Vagina (tissue), 2 donors: ENCODE results near the gene SNX6. TPM values are rescaled to one million over a fixed set of nuclear protein-coding genes. Genes with fewer than 3 reads are reported as not detected.

ENCODE experiments used
- DNase-seq, 2 donors: peaks; one replicate each; pipeline ENCODE4 v3.0.0-alpha.2; 2017; ENCODE audit errors: extremely low spot score in 2 of 2
- H3K27ac ChIP-seq: fragments of 200-600 bp; sonication (generic); one replicate; pipeline ENCODE4 v1.5.1; 2019
- H3K27me3 ChIP-seq: fragments of 200-600 bp; sonication (generic); one replicate; pipeline ENCODE4 v1.5.1; 2019
- H3K36me3 ChIP-seq, 2 donors: fragments of 200-600 bp; sonication (generic); one replicate each; pipeline ENCODE4 v1.5.1; 2017 to 2019
- H3K4me1 ChIP-seq: fragments of 200-600 bp; sonication (generic); one replicate; pipeline ENCODE4 v1.5.1; 2019
- H3K4me3 ChIP-seq, 2 donors: fragments of 200-600 bp; sonication (generic); 1 replicate in 1 of 2; 2 replicates in 1 of 2; pipeline ENCODE4 v1.5.1; 2016 to 2019
- H3K9me3 ChIP-seq: fragments of 200-600 bp; sonication (generic); one replicate; pipeline ENCODE4 v1.5.1; 2019
- CTCF ChIP-seq, 3 experiments: fragments of 450-650 bp in 2 of 3; fragments of 200-600 bp in 1 of 3; sonication (generic) in 1 of 3; IDR thresholded peaks; one replicate each; pipeline ENCODE4 v1.5.1; 2017 to 2019; ENCODE audit warnings: antibody characterized with exemption in 3 of 3, mild to moderate bottlenecking in 2 of 3, moderate library complexity in 2 of 3
- POLR2A ChIP-seq, 2 donors: fragments of 450-650 bp; IDR thresholded peaks; one replicate each; pipeline ENCODE4 v1.6.1; 2017; ENCODE audit warnings: antibody characterized with exemption in 2 of 2, mild to moderate bottlenecking in 2 of 2, moderate library complexity in 2 of 2
- POLR2AphosphoS5 ChIP-seq, 2 donors: sonication (generic); formaldehyde crosslinking; IDR thresholded peaks; one replicate each; pipeline ENCODE4 v1.9.0; 2017; ENCODE audit warnings: antibody characterized with exemption in 2 of 2, mild to moderate bottlenecking in 2 of 2, low read depth in 1 of 2; ENCODE audit not compliant: insufficient read depth in 1 of 2
- intact Hi-C: fragments of 100-400 bp; cut with DNase I; formaldehyde crosslinking; loops from one replicate; pipeline ENCODE4 v1.15.1; 2023
- total RNA-seq: library from RNA; depleted of rRNA; stranded (reverse); fragments of >200 nt; gene quantifications from one replicate; pipeline ENCODE4 v1.2.3, GENCODE V29; 2016

SNX6 gene
- total RNA-seq, result 46.4 TPM

- Histone ChIP-seq H3K27me3 (no peaks in the 10 kb centered on the region), H3K27ac (peak within 1 kb of the TSS; percentile 98), H3K4me3 (peak within 1 kb of the TSS; percentile 92 to 97), H3K4me1 (peaks cover 26% of the 10 kb centered on the region), H3K9me3 (no peaks in the 10 kb centered on the region), H3K36me3 (no peaks in the 10 kb centered on the region)
- peak in 1 of 2 donors; percentile 78 for TF ChIP-seq POLR2AphosphoS5 (IDR thresholded peaks at IDR 0.05; ENCODE audit: insufficient read depth in 1 of 2, low read depth in 1 of 2)
- no peak for TF ChIP-seq CTCF (IDR thresholded peaks at IDR 0.05)
- TF ChIP-seq POLR2A (IDR thresholded peaks at IDR 0.05), result peak in 1 of 2 donors; percentile 47
- intact Hi-C loops, result no loop called here
- peak in 1 of 2 donors; percentile 88 for DNase-seq
These were observed at the start of gene SNX6 for GRCh38 chr14:34629657-34630529. TSS of gene SNX6 (minus strand) at chr14:34630148. CDS start at chr14:34630116, 32 bp downstream.

- H3K27ac ChIP-seq, result no peak overlapping the region
- H3K4me3 ChIP-seq, result no peak overlapping the region
- TF ChIP-seq POLR2AphosphoS5 (IDR thresholded peaks at IDR 0.05; ENCODE audit: insufficient read depth in 1 of 2, low read depth in 1 of 2) (no peak), POLR2A (IDR thresholded peaks at IDR 0.05) (no peak), CTCF (IDR thresholded peaks at IDR 0.05) (no peak)
- H3K4me1 ChIP-seq, result no peaks in the 10 kb centered on the region
- intact Hi-C loops, result loop anchor here (5.0 kb wide), 1 partner anchor 44 kb away; no protein-coding TSS in a partner anchor
- no peaks in the 10 kb centered on the region for H3K27me3 ChIP-seq
- no peak for DNase-seq
- H3K9me3 ChIP-seq, result no peaks in the 10 kb centered on the region
- no peaks in the 10 kb centered on the region for H3K36me3 ChIP-seq
These were observed 48.8 kb upstream of the SNX6 start for GRCh38 chr14:34678735-34679134.

DNA sequence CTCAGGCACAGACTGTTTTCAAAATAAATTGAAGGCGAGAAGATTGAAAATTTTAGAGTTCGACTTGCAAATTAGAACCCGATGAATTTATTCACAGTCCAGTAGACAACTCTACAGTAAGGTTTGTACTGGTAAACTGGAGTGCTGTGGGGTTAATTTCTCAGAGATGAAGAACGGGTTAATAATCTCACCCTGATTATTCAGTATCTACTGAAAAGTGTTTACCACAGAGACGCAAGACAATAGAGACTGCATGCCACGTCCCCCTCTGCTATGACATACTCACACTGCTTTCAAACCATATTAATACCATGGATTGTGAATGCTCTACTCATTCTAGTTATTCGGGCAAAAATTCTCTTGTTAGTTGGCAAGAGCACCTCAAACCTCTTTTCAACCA, 48.4 kb upstream of the SNX6 start:
- TF ChIP-seq CTCF (IDR thresholded peaks at IDR 0.05), result no peak
- TF ChIP-seq POLR2AphosphoS5 (IDR thresholded peaks at IDR 0.05; ENCODE audit: insufficient read depth in 1 of 2, low read depth in 1 of 2), result no peak
- no peak for TF ChIP-seq POLR2A (IDR thresholded peaks at IDR 0.05)
- no peak for DNase-seq
- intact Hi-C loops, result loop anchor here (5.0 kb wide), 1 partner anchor 44 kb away; no protein-coding TSS in a partner anchor
- no peaks in the 10 kb centered on the region for H3K27me3 ChIP-seq
- H3K27ac ChIP-seq, result no peak overlapping the region
- H3K4me3 ChIP-seq, result no peak overlapping the region
- H3K4me1 ChIP-seq, result no peaks in the 10 kb centered on the region
- no peaks in the 10 kb centered on the region for H3K36me3 ChIP-seq
- H3K9me3 ChIP-seq, result no peaks in the 10 kb centered on the region

DNA sequence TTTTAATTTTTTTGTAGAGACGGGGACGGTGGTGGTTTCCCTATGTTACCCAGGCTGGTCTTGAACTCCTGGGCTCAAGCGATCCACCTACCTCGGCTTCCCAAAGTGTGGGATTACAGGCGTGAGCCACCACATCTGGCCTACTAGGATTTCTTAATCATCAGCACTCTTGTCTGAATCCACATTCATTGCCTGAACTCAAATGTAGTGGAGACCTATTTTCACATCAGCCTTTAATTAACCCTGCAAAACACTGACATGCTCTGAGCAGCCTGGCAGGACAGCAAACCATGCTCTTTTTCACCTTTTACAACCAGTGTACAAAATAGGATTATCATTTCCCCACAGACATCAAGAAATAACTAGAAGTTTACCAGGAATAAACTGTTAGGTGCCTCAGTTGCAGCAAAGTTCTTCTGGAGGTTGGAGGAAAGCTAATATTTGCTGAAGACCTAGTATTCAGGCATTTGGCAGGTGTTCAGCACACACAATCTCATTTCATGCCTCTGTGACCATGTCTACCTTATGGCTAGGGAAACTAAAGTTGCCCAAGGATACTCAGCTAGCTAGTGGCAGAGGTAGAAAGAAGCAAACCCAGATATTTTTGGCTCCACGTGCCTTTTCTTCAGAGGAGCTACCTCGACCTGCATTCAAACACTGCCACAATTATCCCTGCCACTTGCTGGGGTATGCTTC, 46.7 kb upstream of the SNX6 start:
- intact Hi-C loops, result loop anchor here (5.0 kb wide), 1 partner anchor 46 kb away; no protein-coding TSS in a partner anchor
- DNase-seq, result no peak
- no peak overlapping the region for H3K4me3 ChIP-seq

More for the DNA sequence above, 46.7 kb upstream of the SNX6 start:
- TF ChIP-seq CTCF (IDR thresholded peaks at IDR 0.05) (no peak), POLR2AphosphoS5 (IDR thresholded peaks at IDR 0.05; ENCODE audit: insufficient read depth in 1 of 2, low read depth in 1 of 2) (no peak), POLR2A (IDR thresholded peaks at IDR 0.05) (no peak)
- Histone ChIP-seq H3K4me1 (no peaks in the 10 kb centered on the region), H3K27me3 (no peaks in the 10 kb centered on the region), H3K36me3 (no peaks in the 10 kb centered on the region), H3K27ac (no peak overlapping the region), H3K9me3 (no peaks in the 10 kb centered on the region)
